Nucleus accumbens (tissue), 56 donors: ENCODE measurements around the gene SPNS1.
"Not testable (repeated sequence)": the region's sequence is repeated elsewhere in the genome, so short reads cannot be mapped to it uniquely, and the experiment has no call there.

Experiments
- DNase-seq, 56 donors: peaks; one replicate each; lab custom pipeline; 2025; lab: John Stamatoyannopoulos, UW

The SPNS1 gene

DNA sequence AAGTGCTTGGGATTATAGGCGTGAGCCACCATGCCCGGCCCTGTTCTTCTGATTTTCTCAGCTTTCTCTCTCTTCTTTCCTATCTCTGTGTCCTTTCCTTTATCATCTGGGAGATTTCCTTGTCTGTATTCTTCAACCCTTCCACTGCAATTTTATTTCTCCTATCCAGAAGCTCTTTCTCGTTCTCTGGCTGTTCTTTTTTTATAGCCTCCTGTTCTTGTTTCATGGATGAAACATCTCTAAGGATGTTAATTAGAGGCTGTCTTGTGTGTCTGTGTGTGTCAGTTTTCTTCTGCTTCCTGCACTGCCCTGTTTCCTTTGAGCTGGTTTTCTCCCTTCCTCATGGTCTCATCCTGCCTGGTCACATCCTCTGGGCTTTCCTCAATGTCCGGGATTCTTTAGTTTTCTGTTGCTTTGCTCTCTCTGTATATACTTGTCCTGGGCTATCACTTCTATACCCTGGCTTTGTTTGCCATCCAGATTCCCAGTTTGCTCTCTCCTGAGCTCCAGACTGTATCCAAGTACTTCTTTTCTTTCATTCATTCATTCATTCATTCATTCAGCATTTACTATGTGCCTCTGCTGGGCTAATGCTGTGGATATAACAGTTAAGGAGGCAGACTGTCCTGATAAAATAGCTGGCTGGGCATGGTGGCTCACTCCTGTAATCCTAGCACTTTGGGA is 12.7 kb downstream of the SPNS1 start:
- DNase-seq, result no peak

DNA sequence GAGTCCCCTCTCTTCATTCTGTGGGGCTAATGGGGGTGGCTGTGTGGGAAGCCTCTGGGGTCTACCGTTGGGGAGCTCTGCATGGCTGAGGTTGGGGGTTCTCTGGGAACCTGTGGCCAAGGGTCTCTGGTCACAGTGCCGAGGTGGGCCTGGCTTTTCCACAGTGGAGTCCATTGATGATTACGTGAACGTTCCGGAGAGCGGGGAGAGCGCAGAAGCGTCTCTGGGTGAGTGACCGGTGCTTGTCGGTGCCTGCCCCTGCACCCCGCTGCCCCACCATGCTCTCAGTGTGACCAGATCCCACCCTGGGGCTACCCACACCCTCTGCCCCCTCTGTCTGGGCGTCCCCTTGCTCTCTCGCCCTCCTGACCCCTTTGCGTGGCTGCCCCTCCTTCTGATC is 14.8 kb downstream of the SPNS1 start:
- no peak for DNase-seq

DNA sequence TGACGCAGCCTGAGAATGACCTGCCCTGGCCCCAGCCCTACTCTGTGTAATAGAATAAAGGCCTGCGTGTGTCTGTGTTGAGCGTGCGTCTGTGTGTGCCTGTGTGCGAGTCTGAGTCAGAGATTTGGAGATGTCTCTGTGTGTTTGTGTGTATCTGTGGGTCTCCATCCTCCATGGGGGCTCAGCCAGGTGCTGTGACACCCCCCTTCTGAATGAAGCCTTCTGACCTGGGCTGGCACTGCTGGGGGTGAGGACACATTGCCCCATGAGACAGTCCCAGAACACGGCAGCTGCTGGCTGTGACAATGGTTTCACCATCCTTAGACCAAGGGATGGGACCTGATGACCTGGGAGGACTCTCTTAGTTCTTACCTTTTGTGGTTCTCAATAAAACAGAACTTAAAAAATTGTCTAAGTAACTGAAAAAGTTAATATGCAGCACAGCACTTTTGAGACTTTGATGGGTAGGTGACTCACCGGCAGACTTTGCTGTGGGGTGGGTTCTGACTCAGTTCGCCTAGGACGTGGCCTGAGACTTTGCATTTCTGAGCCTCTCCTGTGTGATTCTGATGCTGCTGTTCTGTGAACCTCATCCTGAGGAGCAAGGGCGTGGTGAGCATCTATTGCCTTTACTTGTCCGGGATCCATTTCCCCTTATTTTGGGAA is 15.9 kb downstream of the SPNS1 start:
- no peak for DNase-seq

DNA sequence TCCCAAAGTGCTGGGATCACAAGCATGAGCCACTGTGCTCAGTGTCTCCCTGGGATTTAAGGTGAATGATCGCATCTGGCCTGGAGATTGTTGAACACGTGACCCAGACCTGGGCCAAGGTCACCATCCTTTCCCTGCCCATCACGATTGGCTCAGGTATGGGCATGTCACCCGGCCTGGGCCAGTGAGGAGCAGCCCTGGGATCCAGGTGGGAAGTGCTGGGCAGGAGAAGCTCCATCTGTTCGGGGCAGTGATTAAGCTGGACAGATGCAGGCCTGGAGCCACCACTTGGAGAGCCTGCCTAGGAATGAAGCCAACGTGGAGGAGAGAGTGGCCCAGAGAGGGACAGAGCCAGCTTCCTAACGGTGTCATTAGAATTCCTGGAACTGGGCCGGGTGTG is 17.1 kb downstream of the SPNS1 start:
- DNase-seq, result no peak

DNA sequence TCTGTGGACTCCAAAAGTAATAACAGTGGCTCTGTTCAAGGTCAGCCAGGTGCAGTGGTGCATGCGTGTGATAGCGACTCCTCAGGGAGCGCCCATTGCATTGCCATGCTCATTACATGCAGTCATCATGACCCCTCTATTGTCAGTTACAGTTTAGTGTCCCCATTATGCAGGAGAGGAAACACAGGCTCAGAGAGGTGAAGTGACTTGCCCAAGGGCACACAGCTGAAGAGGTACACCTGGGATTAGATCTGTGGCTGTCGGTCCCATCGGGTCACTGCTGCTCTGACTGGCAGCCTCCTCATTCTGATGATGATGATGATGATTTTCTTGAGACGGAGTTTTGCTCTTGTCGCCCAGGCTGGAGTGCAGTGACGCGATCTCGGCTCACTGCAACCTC is 17.9 kb downstream of the SPNS1 start:
- DNase-seq, result no peak

DNA sequence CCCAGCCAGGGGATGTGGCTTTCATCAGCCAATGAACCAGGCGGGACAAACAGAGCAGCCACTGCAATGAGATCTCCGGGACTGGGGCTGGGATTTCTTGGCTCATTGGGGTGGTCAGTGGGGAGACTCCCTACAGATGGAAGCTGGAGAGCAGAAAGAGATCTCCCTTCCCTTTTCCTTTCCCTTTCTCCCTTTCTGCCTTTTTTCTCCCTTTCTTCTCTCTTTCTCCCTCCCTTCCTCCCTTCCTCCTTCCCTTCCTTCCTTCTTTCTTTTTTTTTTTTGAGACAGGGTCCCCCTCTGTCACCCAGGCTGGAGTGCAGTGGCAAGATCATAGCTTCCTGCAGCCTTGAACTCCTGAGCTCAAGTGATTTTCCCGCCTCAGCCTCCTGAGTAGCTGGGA is 24.3 kb downstream of the SPNS1 start:
- no peak for DNase-seq

DNA sequence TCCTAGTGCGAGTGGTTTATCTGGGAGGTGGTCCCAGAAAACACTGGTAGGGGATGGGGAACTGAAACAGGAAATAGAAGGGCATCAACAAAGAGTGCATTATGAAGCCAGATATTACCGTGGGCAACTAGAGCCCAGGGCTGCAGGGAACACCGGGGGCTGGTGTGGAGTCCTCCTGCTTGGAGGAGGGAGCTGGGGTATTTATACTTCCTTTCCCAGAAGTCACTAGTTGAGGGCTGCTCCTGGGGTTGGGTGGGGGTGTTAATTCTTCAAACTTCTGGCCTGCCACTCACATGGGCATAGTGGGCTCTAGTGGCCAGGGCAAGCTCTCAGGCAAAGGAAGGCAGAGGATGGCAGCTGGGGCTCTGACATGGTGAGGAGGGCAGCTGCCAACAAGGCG is 25.0 kb downstream of the SPNS1 start:
- no peak for DNase-seq

DNA sequence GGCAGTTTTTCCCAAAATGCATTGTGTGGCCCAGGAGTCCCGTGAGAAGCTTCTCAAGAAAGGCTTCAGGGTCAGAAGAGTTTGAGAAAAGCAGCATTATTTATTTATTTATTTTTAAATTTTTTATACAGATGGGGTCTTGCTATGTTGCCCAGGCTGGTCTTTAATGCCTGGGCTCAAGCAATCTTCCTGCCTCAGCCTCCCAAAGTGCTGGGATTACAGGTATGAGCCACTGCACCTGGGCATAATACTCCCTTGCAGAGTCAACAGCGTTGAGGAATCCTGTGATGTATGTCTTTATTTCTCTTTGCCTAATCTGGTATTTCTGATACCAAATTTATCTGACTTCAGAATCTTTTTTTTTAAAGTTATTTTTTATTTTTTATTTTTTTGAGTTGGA is 25.4 kb downstream of the SPNS1 start:
- DNase-seq, result no peak

DNA sequence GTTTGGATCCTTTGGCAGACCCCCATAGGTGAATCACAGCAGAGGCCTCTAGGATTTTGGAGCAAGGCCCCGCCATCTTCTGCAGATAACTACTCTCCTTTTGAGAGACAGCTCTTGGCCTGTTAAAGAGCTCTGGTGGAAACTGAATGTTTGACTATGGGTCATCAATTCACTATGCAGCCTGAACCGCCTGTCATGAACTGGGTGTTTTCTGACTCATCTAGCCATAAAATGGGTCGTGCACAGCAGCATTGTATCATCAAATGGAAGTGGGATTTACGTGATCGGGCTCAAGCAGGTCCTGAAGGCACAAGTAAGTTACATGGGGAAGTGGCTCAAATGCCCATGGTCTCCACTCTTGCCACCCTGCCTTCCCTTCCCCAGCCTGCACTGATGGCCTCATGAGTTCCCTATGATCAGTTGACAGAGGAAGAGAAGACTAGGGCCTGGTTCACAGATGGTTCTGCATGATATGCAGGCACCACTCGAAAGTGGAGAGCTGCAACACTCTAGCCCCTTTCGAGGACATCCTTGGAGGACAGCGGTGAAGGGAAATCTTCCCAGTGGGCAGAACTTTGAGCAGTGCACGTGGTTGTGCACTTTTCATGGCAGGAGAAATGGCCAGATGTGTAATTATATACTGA is 30.0 kb downstream of the SPNS1 start:
- not testable (repeated sequence) for DNase-seq

DNA sequence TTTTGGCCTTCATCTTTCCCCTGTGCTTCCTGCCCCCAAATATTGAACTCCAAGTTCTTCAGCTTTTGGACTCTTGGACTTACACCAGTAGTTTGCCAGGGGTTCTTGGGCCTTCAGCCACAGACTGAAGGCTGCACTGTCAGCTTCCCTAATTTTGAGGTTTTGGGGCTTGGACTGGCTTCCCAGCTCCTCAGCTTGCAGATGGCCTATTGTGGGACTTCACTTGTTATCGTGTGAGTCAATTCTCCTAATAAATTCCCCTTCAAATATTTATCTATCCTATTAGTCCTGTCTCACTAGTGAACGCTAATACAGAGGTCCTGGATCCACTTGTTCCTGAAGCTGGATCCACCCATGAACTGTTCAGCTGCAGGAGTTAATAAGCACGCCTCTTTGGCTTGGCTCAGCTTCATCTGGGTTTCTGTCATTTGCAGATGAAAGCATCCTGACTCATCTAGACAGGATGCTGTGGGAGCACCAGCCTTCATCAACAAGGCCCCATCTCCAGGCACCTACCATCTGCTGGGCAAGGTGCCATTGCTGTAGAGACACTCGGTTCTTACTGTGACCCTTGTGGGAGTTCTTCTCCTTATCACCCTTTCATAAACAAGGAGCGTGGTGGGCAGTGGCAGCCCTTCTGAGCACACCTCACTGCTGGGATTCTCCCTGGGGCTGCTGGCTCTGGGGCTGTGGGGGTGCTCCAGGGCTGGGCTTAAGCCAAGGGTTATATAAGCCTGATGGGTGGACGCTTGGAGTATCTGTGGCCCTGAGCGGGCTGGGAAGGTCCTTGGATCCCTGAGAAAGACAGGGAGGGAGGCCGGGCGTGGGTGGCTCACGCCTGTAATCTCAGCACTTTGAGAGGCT is 33.4 kb downstream of the SPNS1 start:
- DNase-seq, result no peak

DNA sequence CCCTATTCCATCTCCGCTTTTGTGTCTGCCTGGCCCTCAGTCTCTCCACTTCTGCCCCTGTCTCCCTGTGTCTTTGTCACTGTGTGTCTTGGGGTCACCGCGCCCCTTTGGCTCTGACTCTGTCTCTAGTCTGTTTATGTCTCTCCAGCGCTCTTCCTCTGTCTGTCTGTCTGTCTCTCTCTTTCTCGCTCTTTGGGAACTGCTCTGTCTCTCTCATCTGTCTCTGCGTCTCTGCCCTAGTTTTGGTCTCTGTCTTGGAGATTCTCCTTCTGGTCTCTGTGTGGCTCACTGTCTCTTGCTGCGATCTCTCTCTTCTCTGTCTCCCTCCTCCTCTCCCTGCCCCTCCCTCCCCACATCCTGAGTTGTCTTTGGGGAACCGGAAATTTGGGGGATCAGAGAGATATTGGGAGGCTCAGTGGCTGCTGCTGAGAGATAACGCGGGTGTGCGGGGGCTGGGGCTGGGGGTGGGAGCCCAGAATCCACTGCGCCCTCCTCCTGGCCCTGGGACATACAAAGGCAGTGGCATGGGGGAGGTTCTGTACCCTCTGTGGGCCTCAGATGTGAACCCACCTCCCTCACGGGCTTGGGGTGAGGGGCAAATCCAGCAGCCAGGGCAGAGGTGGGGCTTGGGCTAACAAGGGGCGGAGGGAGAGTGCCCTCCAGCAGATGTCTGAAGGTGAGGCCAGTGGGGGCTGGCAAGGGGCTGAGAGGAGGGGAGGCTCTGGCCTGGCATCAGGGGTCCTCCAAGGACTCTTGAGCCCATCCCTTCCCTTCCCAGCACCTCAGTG is 34.7 kb downstream of the SPNS1 start:
- no peak for DNase-seq

DNA sequence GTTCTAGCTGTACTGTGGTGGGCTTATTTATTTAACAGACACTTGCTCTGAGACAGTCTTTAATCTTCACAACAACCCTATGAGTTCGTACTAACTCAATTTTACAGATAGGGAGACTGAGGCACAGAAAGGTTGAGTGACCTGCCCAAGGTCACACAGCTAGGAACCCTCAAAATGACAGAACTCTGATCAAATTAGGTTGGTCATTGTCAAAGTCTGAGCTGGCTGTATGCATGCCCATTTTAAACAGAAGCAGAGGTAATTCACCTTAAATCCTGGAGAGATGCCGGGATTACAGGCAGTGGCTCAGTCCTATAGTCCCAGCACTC is 35.2 kb downstream of the SPNS1 start:
- DNase-seq, result no peak

DNA sequence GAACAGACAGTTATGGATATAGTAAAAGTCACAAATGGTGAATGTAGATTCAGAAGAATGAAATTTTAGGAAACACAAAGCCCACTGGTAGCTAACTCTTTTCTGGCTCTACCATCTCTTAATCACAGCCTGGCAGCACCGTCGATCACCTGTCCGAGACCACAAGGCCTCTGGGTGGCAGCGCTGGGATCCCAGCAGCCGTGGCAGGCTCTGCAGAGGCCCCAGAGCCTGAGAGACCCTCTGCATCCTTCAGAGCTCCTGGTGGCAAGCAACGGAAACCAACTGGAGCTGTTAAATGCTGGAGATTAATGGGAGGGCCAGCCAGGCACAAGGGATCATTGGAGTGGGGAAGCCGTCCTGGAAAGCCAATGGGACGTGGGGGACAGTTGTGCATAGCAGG is 36.5 kb downstream of the SPNS1 start:
- DNase-seq, result no peak

DNA sequence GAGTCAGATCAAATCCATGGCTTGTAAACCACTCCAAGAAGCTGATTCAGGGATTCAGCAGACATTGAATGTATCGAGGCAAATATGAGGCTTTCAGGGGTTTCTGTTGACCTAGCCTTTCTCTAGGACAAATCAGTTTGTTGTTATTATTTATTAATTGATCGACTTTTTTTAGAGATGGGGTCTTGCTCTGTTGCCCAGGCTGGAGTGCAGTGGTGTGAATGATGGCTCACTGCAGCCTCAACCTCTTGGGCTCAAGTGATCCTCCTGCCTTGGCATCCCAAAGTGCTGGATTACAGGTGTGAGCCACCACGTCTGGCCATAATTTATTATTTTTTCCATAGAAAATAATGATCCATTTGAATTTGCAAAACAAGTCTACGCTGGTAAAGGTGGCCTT is 37.3 kb downstream of the SPNS1 start:
- no peak for DNase-seq

DNA sequence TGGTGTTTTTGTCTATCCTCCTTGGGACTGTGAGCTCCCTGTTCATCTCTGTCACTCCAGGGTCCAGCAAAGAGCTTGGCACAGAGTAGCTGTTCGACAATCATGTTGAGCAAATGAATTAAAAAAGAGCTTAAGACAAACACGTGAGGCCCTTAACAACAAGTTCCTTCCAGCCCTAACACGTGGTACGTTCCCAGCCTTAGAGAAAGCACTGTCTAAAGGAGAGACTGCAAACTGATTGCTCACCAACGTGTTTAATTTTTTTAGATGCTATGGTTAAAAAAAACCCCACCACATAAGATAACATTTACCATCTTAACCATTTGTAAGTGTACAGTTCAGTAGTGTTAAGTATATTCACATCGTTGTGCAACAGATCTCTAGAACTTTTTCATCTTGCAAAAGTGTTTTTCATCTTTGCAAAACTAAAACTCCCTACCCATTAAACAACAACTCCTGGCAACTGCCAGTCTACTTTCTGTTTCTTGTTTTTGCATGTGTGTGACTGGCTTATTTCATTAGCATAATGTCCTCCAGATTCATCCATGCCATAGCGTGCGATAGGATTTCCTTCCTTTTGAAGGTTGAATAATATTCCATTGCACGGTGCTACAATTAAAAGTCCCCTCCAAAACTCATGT is 38.5 kb downstream of the SPNS1 start:
- DNase-seq, result no peak

DNA sequence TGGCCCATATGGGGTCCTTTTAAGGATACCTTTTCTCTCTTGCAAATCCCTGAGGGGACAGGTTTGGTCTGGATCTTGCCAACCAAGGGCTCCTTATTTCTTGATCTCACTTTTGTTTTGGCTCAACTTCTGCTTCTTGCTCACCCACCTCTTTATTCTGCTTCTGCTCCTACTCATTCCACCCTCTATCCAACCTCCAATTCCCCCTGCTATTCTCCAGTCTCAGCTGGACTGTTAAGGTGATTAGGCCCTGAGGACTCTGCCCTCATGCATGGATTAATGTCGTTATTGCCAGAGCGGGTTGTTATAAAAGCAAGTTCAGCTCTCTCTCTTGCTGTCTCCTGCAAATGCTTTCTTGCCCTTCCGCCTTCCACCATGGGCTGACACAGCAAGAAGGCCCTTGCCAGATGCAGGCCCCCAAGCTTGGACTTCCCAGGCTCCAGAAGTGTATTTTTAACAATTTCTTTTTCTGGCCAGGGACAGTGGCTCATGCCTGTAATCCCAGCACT is 40.0 kb downstream of the SPNS1 start:
- no peak for DNase-seq

DNA sequence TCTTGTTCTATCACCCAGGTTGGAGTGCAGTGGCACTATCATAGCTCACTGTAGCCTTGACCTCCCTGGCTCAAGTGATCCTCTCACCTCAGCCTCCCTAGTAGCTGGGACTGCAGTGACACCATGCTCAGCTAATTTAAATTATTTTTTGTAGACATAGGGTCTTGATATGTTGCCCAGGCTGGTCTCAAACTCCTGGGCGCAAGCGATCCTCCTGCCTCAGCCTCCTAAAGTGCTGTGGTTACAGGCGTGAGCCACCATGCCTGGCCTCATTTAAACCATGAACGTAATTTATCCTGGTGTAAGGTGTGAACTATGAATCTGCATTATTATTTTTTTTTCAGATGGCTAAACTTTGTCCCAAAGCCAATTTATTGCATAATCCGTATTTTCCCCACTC is 47.6 kb downstream of the SPNS1 start:
- DNase-seq, result no peak

DNA sequence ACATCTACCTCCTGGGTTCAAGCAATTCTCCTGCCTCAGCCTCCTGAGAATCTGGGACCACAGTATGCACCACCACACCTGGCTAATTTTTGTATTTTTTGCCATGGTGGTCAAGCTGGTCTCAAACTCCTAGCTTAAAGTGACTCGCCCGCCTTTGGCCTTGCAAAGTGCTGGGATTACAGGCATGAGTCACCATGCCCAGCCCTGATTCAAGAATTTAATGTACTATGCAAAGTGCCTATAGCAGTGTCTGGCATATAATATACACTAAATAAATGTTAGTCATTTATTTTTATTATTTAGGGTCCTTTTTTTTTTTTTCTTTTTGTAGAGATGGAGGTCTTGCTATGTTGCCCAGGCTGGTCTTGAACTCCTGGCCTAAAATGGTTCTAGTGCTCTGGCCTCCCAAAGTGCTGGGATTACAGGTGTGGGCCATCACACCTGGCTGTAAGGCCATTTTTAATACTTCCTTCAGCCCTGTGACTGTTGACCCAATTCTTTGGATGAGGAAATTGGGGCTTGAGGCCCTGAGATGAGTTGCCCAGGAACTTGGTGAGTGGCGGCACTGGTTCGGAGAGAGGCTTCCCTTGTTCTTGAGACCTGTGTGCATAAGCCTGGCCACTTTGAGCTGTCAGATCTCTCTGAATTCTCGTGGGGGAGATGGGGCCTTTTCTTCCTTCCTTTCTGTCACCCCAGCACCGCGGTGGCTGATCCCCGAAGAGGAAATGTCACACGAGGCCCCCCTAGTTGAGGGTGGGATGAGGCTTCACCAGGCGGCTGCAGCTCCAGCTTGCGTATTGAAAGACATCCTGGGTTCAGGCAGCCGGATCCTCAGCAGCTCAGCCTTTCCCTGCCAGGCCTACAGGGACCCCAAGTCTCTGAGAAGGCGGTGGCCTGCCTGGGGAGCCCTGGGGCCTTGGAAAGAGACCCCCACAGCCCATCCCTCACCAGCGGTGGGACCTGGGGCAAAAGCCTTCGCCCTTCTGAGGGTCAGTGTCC is 49.0 kb downstream of the SPNS1 start:
- DNase-seq, result no peak

DNA sequence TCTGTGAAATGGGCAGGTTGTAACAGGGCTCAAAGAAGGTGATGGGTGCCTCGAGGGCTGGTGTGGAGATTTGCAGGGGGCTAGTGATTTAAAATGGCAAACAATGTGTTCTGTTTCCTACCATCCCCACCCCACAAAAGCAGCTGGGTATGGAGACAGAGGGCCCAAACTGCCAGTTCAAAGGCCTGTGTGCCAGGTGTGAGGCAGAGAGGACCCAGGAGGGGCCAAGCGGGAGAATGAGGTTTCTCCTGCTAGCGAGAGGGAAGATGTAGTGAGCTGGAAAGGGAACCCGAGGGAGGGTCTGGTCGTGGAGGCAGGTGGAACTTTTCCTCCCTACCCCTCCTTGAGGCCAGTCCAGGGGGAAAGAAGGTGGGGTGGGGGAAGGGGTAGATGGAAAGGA is 49.7 kb downstream of the SPNS1 start:
- no peak for DNase-seq
